Neural cell (in vitro differentiated cells): ENCODE data around the gene PLXDC2.

Source experiments
- EZH2 ChIP-seq: fragments of 200-600, 300-800 bp; shearing (Covaris generic), sonication (generic); IDR thresholded peaks from 2 replicates; pipeline ENCODE4 v1.6.1; 2014; ENCODE audit warnings: antibody characterized with exemption, low read length, borderline replicate concordance, mild to moderate bottlenecking; ENCODE audit not compliant: insufficient read depth, poor library complexity, severe bottlenecking
- MXI1 ChIP-seq: fragments of 450-650 bp; conservative IDR thresholded peaks from 2 replicates; pipeline ENCODE4 v1.6.1; 2014; ENCODE audit warnings: antibody characterized with exemption, mild to moderate bottlenecking; ENCODE audit not compliant: poor library complexity, severe bottlenecking
- POLR2AphosphoS5 ChIP-seq: IDR thresholded peaks from 2 replicates; pipeline ENCODE4 v1.6.1; 2012
- RAD21 ChIP-seq: fragments of 450-650 bp; conservative IDR thresholded peaks from 2 replicates; pipeline ENCODE4 v1.6.1; 2014; ENCODE audit warnings: antibody characterized with exemption, mild to moderate bottlenecking, moderate library complexity
- SMC3 ChIP-seq: fragments of 450-650 bp; conservative IDR thresholded peaks from 2 replicates; pipeline ENCODE4 v1.6.1; 2014; ENCODE audit warnings: antibody characterized with exemption, mild to moderate bottlenecking, moderate library complexity; ENCODE audit not compliant: poor library complexity
- TAF1 ChIP-seq: IDR thresholded peaks from 2 replicates; pipeline ENCODE4 v1.6.1; 2012; ENCODE audit warnings: low read depth
- TF ChIP-seq, protein P1 (sequence below): fragments of 450-650 bp; IDR thresholded peaks from 2 replicates; pipeline ENCODE4 v1.5.1; 2014; ENCODE audit warnings: antibody characterized with exemption, mild to moderate bottlenecking, moderate library complexity; ENCODE audit not compliant: poor library complexity, severe bottlenecking

DNA sequence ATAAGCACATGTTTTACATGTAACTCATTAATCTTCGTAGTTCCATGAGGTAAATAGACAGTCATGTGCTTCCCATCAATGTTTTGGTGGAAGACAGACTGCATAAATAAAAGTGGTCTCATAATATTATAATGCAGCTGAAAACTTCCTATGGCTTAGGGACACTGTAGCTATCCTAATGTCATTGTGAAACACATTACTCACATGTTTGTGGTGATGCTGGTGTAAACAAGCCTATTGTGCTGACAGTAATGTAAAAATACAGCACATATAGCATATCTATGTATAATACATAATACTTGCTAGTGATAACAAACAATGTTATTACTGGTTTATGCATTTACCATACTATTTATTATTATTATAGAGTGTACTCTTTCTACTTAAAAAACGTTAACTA is 37.2 kb upstream of the PLXDC2 start:
- TF ChIP-seq TAF1 (no peak), EZH2 (no peak), POLR2AphosphoS5 (no peak), RAD21 (no peak), SMC3 (no peak), MXI1 (no peak)
- TF ChIP-seq, protein P1, sequence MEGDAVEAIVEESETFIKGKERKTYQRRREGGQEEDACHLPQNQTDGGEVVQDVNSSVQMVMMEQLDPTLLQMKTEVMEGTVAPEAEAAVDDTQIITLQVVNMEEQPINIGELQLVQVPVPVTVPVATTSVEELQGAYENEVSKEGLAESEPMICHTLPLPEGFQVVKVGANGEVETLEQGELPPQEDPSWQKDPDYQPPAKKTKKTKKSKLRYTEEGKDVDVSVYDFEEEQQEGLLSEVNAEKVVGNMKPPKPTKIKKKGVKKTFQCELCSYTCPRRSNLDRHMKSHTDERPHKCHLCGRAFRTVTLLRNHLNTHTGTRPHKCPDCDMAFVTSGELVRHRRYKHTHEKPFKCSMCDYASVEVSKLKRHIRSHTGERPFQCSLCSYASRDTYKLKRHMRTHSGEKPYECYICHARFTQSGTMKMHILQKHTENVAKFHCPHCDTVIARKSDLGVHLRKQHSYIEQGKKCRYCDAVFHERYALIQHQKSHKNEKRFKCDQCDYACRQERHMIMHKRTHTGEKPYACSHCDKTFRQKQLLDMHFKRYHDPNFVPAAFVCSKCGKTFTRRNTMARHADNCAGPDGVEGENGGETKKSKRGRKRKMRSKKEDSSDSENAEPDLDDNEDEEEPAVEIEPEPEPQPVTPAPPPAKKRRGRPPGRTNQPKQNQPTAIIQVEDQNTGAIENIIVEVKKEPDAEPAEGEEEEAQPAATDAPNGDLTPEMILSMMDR, result no peak
